Right atrium auricular region (tissue), 2 donors: ENCODE results near the gene CAMK1D. TPM values are rescaled to one million over a fixed set of nuclear protein-coding genes. Genes with fewer than 3 reads are reported as not detected.

Source experiments
- DNase-seq: peaks from one replicate; pipeline ENCODE4 v3.0.0-alpha.2; 2019; ENCODE audit warnings: low spot score
- H3K27ac ChIP-seq, 2 donors: fragments of 200-600 bp; sonication (generic); 1 replicate in 1 of 2; 2 replicates in 1 of 2; pipeline ENCODE4 v1.5.1; 2016 to 2019
- H3K27me3 ChIP-seq, 2 donors: fragments of 200-600 bp; sonication (generic); one replicate each; pipeline versions ENCODE4 v1.5.1 to v1.6.0; 2017 to 2019
- H3K36me3 ChIP-seq: fragments of 200-600 bp; sonication (generic); one replicate; pipeline ENCODE4 v1.5.1; 2016
- H3K4me1 ChIP-seq, 2 donors: fragments of 200-600 bp; sonication (generic); one replicate each; pipeline versions ENCODE4 v1.5.1 to v1.6.0; 2017 to 2019
- H3K4me3 ChIP-seq, 2 donors: fragments of 200-600 bp; sonication (generic); 1 replicate in 1 of 2; 2 replicates in 1 of 2; pipeline ENCODE4 v1.5.1; 2017 to 2019; ENCODE audit warnings: mild to moderate bottlenecking in 1 of 2, moderate library complexity in 1 of 2
- H3K9me3 ChIP-seq, 2 donors: fragments of 200-600 bp; sonication (generic); one replicate each; pipeline ENCODE4 v1.5.1; 2019
- microRNA counts, 2 donors: library from miRNA; unstranded; fragments of <30 nt; microRNA quantifications; one replicate each; lab custom pipeline; 2016 to 2017
- microRNA-seq, 2 donors: library from miRNA; unstranded; fragments of <30 nt; microRNA quantifications; one replicate each; pipeline ENCODE4, GENCODE V29; 2016 to 2017; ENCODE audit warnings: borderline number of aligned reads in 2 of 2, borderline replicate concordance in 1 of 2
- total RNA-seq, 2 donors: library from RNA; depleted of rRNA; stranded (reverse); fragments of >200 nt; gene quantifications; one replicate each; pipeline ENCODE4 v1.1.0, GENCODE V29; 2016
- TF ChIP-seq, protein P1 (sequence below), 2 donors: fragments of 200-600 bp; sonication (generic); IDR thresholded peaks; one replicate each; pipeline ENCODE4 v1.5.1; 2019; ENCODE audit warnings: antibody characterized with exemption in 2 of 2

CAMK1D gene
- total RNA-seq, 2 donors from 2014 or later = 24.5 to 27.2 TPM

GRCh38 chr10:12884851-12885250 is 535.5 kb downstream of the CAMK1D start:
- no peaks in the 10 kb centered on the region for H3K9me3 ChIP-seq
- H3K27me3 ChIP-seq = no peaks in the 10 kb centered on the region
- no peak for DNase-seq
- H3K27ac ChIP-seq = no peak overlapping the region
- no peaks in the 10 kb centered on the region for H3K4me1 ChIP-seq
- H3K36me3 ChIP-seq = no peaks in the 10 kb centered on the region
- TF ChIP-seq, protein P1, sequence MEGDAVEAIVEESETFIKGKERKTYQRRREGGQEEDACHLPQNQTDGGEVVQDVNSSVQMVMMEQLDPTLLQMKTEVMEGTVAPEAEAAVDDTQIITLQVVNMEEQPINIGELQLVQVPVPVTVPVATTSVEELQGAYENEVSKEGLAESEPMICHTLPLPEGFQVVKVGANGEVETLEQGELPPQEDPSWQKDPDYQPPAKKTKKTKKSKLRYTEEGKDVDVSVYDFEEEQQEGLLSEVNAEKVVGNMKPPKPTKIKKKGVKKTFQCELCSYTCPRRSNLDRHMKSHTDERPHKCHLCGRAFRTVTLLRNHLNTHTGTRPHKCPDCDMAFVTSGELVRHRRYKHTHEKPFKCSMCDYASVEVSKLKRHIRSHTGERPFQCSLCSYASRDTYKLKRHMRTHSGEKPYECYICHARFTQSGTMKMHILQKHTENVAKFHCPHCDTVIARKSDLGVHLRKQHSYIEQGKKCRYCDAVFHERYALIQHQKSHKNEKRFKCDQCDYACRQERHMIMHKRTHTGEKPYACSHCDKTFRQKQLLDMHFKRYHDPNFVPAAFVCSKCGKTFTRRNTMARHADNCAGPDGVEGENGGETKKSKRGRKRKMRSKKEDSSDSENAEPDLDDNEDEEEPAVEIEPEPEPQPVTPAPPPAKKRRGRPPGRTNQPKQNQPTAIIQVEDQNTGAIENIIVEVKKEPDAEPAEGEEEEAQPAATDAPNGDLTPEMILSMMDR (IDR thresholded peaks at IDR 0.05) = no peak
- H3K4me3 ChIP-seq = no peak overlapping the region

MicroRNAs within 50 kb of the gene (microRNA counts, 767-probe panel; counts per million panel counts)
- microRNA hsa-miR-548q (lab: Ali Mortazavi, UCI) = 0 to 31.0 counts per million in 2 donors

Small RNA genes lying within 50 kb of the gene (microRNA-seq; reads per million reads assigned to microRNA genes)
- 0 reads per million in 2 donors for gene MIR4480
- 0 reads per million in 2 donors for gene MIR4481
- gene MIR548Q = 0 reads per million in 2 donors

Other genes starting within 250 kb of the CAMK1D start
- 10 to 100 TPM; 12.2 to 12.4 TPM for gene SEC61A2, start 219.9 kb upstream of the CAMK1D start, total RNA-seq
- 10 to 100 TPM; 10.8 to 12.8 TPM for gene NUDT5, start 153.7 kb upstream of the CAMK1D start, total RNA-seq
- 10 to 100 TPM; 49.2 to 57.0 TPM for gene CDC123, start 153.4 kb upstream of the CAMK1D start, total RNA-seq